Gastrocnemius medialis (tissue), 4 donors: Measurements from ENCODE around the gene ZFAND6.

Experiments used
- POLR2A ChIP-seq, 2 donors: fragments of 450-650 bp; IDR thresholded peaks; one replicate each; pipeline ENCODE4 v1.6.1; 2017; ENCODE audit warnings: antibody characterized with exemption in 2 of 2, mild to moderate bottlenecking in 2 of 2, moderate library complexity in 2 of 2
- TF ChIP-seq, protein P1 (sequence below), 5 experiments: fragments of 450-650 bp in 3 of 5; fragments of 200-600 bp in 2 of 5; sonication (generic) in 2 of 5; IDR thresholded peaks in 4 of 5; conservative IDR thresholded peaks in 1 of 5; 1 replicate in 4 of 5; 2 replicates in 1 of 5; pipeline ENCODE4 v1.5.1; 2016 to 2019; ENCODE audit warnings: antibody characterized with exemption in 5 of 5, mild to moderate bottlenecking in 3 of 5, moderate library complexity in 3 of 5

- TF ChIP-seq, protein P1, sequence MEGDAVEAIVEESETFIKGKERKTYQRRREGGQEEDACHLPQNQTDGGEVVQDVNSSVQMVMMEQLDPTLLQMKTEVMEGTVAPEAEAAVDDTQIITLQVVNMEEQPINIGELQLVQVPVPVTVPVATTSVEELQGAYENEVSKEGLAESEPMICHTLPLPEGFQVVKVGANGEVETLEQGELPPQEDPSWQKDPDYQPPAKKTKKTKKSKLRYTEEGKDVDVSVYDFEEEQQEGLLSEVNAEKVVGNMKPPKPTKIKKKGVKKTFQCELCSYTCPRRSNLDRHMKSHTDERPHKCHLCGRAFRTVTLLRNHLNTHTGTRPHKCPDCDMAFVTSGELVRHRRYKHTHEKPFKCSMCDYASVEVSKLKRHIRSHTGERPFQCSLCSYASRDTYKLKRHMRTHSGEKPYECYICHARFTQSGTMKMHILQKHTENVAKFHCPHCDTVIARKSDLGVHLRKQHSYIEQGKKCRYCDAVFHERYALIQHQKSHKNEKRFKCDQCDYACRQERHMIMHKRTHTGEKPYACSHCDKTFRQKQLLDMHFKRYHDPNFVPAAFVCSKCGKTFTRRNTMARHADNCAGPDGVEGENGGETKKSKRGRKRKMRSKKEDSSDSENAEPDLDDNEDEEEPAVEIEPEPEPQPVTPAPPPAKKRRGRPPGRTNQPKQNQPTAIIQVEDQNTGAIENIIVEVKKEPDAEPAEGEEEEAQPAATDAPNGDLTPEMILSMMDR (IDR thresholded peaks at IDR 0.05 in 4 of 5, conservative IDR thresholded peaks at IDR 0.05 in 1 of 5) = no peak
- TF ChIP-seq POLR2A (IDR thresholded peaks at IDR 0.05) = no peak
These were observed 27.6 kb downstream of the ZFAND6 start for GRCh38 chr15:80087104-80087503.
